Stimulated activated naive B cell treated with anti-CD40 and anti-IgM and Interleukin-4, amounts not matched to agents 10 μg/mL and 1 μg/mL and 100 μg/mL, for 72 hours (primary cell): ENCODE data around the gene TC2N.
"Not testable (repeated sequence)": the region's sequence is repeated elsewhere in the genome, so short reads cannot be mapped to it uniquely, and the experiment has no call there.

Experiments used
- ATAC-seq, 2 donors: fragments of 150-1000 bp; cut with Tn5 transposase; replicated peaks; 2 replicates each; pipeline ENCODE4 v1.10.0; 2021; ENCODE audit warnings: moderate library complexity in 1 of 2
- DNase-seq: peaks from one replicate; pipeline ENCODE4 v3.0.0; 2021
- H3K27ac Mint-ChIP-seq: one replicate; pipeline ENCODE4 v1.8.0; 2022; ENCODE audit warnings: mild to moderate bottlenecking, mixed read lengths
- H3K27me3 Mint-ChIP-seq, 2 donors: one replicate each; pipeline ENCODE4 v1.8.0; 2022; ENCODE audit warnings: mixed read lengths in 2 of 2
- H3K36me3 Mint-ChIP-seq, 2 donors: one replicate each; pipeline ENCODE4 v1.8.0; 2022; ENCODE audit warnings: mixed read lengths in 2 of 2, mild to moderate bottlenecking in 1 of 2
- H3K4me1 Mint-ChIP-seq, 2 donors: one replicate each; pipeline ENCODE4 v1.8.0; 2022; ENCODE audit warnings: mixed read lengths in 2 of 2, mild to moderate bottlenecking in 1 of 2
- H3K4me3 Mint-ChIP-seq, 2 donors: one replicate each; pipeline ENCODE4 v1.8.0; 2022; ENCODE audit warnings: mild to moderate bottlenecking in 2 of 2, mixed read lengths in 2 of 2, moderate library complexity in 1 of 2
- H3K9me3 Mint-ChIP-seq, 2 donors: one replicate each; pipeline ENCODE4 v1.8.0; 2022; ENCODE audit warnings: mixed read lengths in 2 of 2, mild to moderate bottlenecking in 1 of 2

Gene TC2N

GRCh38 chr14:91810699-91811098 is 56.6 kb downstream of the TC2N start:
- peaks cover 34 to 47% of the 10 kb centered on the region in 2 donors for H3K36me3 Mint-ChIP-seq
- H3K27me3 Mint-ChIP-seq: peaks cover 6 to 12% of the 10 kb centered on the region in 2 donors
- H3K4me1 Mint-ChIP-seq: peaks cover 0 to 8% of the 10 kb centered on the region in 2 donors
- H3K27ac Mint-ChIP-seq: no peak overlapping the region
- no peak overlapping the region for H3K4me3 Mint-ChIP-seq
- H3K9me3 Mint-ChIP-seq: peaks cover 26 to 27% of the 10 kb centered on the region in 2 donors
- no peak for ATAC-seq
- DNase-seq: no peak

GRCh38 chr14:91806716-91807115 is 60.6 kb downstream of the TC2N start:
- H3K36me3 Mint-ChIP-seq: peaks cover 35 to 49% of the 10 kb centered on the region in 2 donors
- H3K4me1 Mint-ChIP-seq: no peaks in the 10 kb centered on the region
- DNase-seq: no peak
- peaks cover 27 to 28% of the 10 kb centered on the region in 2 donors for H3K9me3 Mint-ChIP-seq
- ATAC-seq: no peak
- peaks cover 0 to 6% of the 10 kb centered on the region in 2 donors for H3K27me3 Mint-ChIP-seq
- no peak overlapping the region for H3K4me3 Mint-ChIP-seq
- H3K27ac Mint-ChIP-seq: peak overlapping the region; percentile 9

- H3K9me3 Mint-ChIP-seq: peaks cover 27 to 28% of the 10 kb centered on the region in 2 donors
- not testable (repeated sequence) for H3K27ac Mint-ChIP-seq, ATAC-seq, H3K27me3 Mint-ChIP-seq, DNase-seq, H3K4me1 Mint-ChIP-seq, H3K4me3 Mint-ChIP-seq
- peaks cover 35 to 49% of the 10 kb centered on the region in 2 donors for H3K36me3 Mint-ChIP-seq
These were observed 61.2 kb downstream of the TC2N start for GRCh38 chr14:91806094-91806493.

GRCh38 chr14:91805659-91806058 is 61.7 kb downstream of the TC2N start:
- Mint-ChIP-seq H3K9me3 (peaks cover 26 to 28% of the 10 kb centered on the region in 2 donors), H3K36me3 (peaks cover 31 to 44% of the 10 kb centered on the region in 2 donors), H3K27me3 (peaks cover 0 to 6% of the 10 kb centered on the region in 2 donors), H3K27ac (no peak overlapping the region), H3K4me3 (no peak overlapping the region), H3K4me1 (no peaks in the 10 kb centered on the region)
- ATAC-seq: no peak
- DNase-seq: no peak

GRCh38 chr14:91801358-91801757 is 66.0 kb downstream of the TC2N start:
- ATAC-seq (no peak), DNase-seq (no peak)
- Mint-ChIP-seq H3K4me1 (no peaks in the 10 kb centered on the region), H3K36me3 (peaks cover 8 to 13% of the 10 kb centered on the region in 2 donors), H3K4me3 (no peak overlapping the region), H3K9me3 (peaks cover 7% of the 10 kb centered on the region in 2 donors), H3K27ac (no peak overlapping the region), H3K27me3 (no peaks in the 10 kb centered on the region)

GRCh38 chr14:91796617-91797347 is 70.6 kb downstream of the TC2N start:
- Mint-ChIP-seq H3K4me1 (no peaks in the 10 kb centered on the region), H3K36me3 (peaks cover 7 to 18% of the 10 kb centered on the region in 2 donors), H3K9me3 (peaks cover 0 to 4% of the 10 kb centered on the region in 2 donors), H3K27ac (no peak overlapping the region), H3K27me3 (no peaks in the 10 kb centered on the region), H3K4me3 (no peak overlapping the region)
- DNase-seq (no peak), ATAC-seq (no peak)

GRCh38 chr14:91793704-91794103 is 73.6 kb downstream of the TC2N start:
- Mint-ChIP-seq H3K9me3 (peaks cover 0 to 4% of the 10 kb centered on the region in 2 donors), H3K36me3 (peaks cover 8 to 25% of the 10 kb centered on the region in 2 donors), H3K4me1 (no peaks in the 10 kb centered on the region), H3K4me3 (no peak overlapping the region), H3K27ac (no peak overlapping the region), H3K27me3 (no peaks in the 10 kb centered on the region)
- no peak for ATAC-seq
- no peak for DNase-seq

- Mint-ChIP-seq H3K27me3 (no peaks in the 10 kb centered on the region), H3K36me3 (peaks cover 3 to 14% of the 10 kb centered on the region in 2 donors), H3K9me3 (no peaks in the 10 kb centered on the region), H3K27ac (no peak overlapping the region), H3K4me3 (no peak overlapping the region), H3K4me1 (no peaks in the 10 kb centered on the region)
- ATAC-seq (no peak), DNase-seq (no peak)
These were observed 81.1 kb downstream of the TC2N start for GRCh38 chr14:91786188-91786587.

GRCh38 chr14:91780452-91780851 is 86.9 kb downstream of the TC2N start:
- no peak overlapping the region for H3K4me3 Mint-ChIP-seq
- H3K9me3 Mint-ChIP-seq: no peaks in the 10 kb centered on the region
- H3K27ac Mint-ChIP-seq: no peak overlapping the region
- H3K27me3 Mint-ChIP-seq: no peaks in the 10 kb centered on the region
- H3K36me3 Mint-ChIP-seq: no peaks in the 10 kb centered on the region
- no peaks in the 10 kb centered on the region for H3K4me1 Mint-ChIP-seq
- no peak for ATAC-seq
- DNase-seq: no peak

GRCh38 chr14:91778217-91778616 is 89.1 kb downstream of the TC2N start:
- Mint-ChIP-seq H3K27me3 (no peaks in the 10 kb centered on the region), H3K4me1 (peaks cover 13 to 17% of the 10 kb centered on the region in 2 donors), H3K36me3 (no peaks in the 10 kb centered on the region), H3K4me3 (no peak overlapping the region), H3K27ac (no peak overlapping the region), H3K9me3 (no peaks in the 10 kb centered on the region)
- no peak for DNase-seq
- no peak for ATAC-seq

- Mint-ChIP-seq H3K9me3 (no peaks in the 10 kb centered on the region), H3K27me3 (no peaks in the 10 kb centered on the region), H3K27ac (peak overlapping the region; percentile 4), H3K36me3 (no peaks in the 10 kb centered on the region), H3K4me3 (peak overlapping the region in 1 of 2 donors; percentile 9), H3K4me1 (peaks cover 13 to 17% of the 10 kb centered on the region in 2 donors)
- DNase-seq (peak; percentile 6), ATAC-seq (peak; percentile 97 to 99)
These were observed 92.9 kb downstream of the TC2N start for GRCh38 chr14:91774140-91775096.

GRCh38 chr14:91770185-91770584 is 97.2 kb downstream of the TC2N start:
- no peak for ATAC-seq
- DNase-seq: no peak
- Mint-ChIP-seq H3K27me3 (no peaks in the 10 kb centered on the region), H3K36me3 (no peaks in the 10 kb centered on the region), H3K4me1 (peaks cover 13 to 16% of the 10 kb centered on the region in 2 donors), H3K4me3 (no peak overlapping the region), H3K9me3 (no peaks in the 10 kb centered on the region), H3K27ac (no peak overlapping the region)

- H3K27me3 Mint-ChIP-seq: peaks cover 23 to 29% of the 10 kb centered on the region in 2 donors
- H3K9me3 Mint-ChIP-seq: peaks cover 0 to 6% of the 10 kb centered on the region in 2 donors
- no peak overlapping the region for H3K27ac Mint-ChIP-seq
- H3K4me3 Mint-ChIP-seq: no peak overlapping the region
- H3K36me3 Mint-ChIP-seq: peaks cover 3 to 9% of the 10 kb centered on the region in 2 donors
- ATAC-seq (no peak), DNase-seq (no peak)
- no peaks in the 10 kb centered on the region for H3K4me1 Mint-ChIP-seq
These were observed 111.6 kb downstream of the TC2N start for GRCh38 chr14:91755570-91756295.

- Mint-ChIP-seq H3K4me1 (no peaks in the 10 kb centered on the region), H3K27ac (no peak overlapping the region), H3K4me3 (no peak overlapping the region), H3K27me3 (peaks cover 28 to 36% of the 10 kb centered on the region in 2 donors), H3K36me3 (peaks cover 0 to 6% of the 10 kb centered on the region in 2 donors), H3K9me3 (peaks cover 0 to 2% of the 10 kb centered on the region in 2 donors)
- no peak for DNase-seq
- ATAC-seq: no peak
These were observed 112.5 kb downstream of the TC2N start for GRCh38 chr14:91754819-91755218.
